Loucy (cell line): ENCODE results near the gene RAB40B.

Source experiments
- H2AFZ ChIP-seq: fragments of 200-600 bp; sonication (generic); 2 replicates; pipeline ENCODE4 v1.6.0; 2016; ENCODE audit warnings: antibody characterized with exemption, mild to moderate bottlenecking, low read length, moderate library complexity
- H3F3A ChIP-seq: fragments of 200-600 bp; 2 replicates; pipeline ENCODE4 v1.6.0; 2016; ENCODE audit warnings: antibody characterized with exemption, low read depth, mild to moderate bottlenecking
- H3K27me3 ChIP-seq: fragments of 200-600 bp; sonication (generic); 2 replicates; pipeline ENCODE4 v1.6.1; 2014; ENCODE audit warnings: low read length, mild to moderate bottlenecking; ENCODE audit not compliant: insufficient read depth, poor library complexity, severe bottlenecking
- H3K36me3 ChIP-seq: fragments of 200-600 bp; sonication (generic); 2 replicates; pipeline ENCODE4 v1.6.1; 2016; ENCODE audit warnings: low read length; ENCODE audit not compliant: insufficient read depth
- H3K4me1 ChIP-seq: fragments of 200-600 bp; sonication (generic); 2 replicates; pipeline ENCODE4 v1.5.1; 2014; ENCODE audit warnings: low read length, mild to moderate bottlenecking; ENCODE audit not compliant: insufficient read depth, poor library complexity, severe bottlenecking
- H3K4me2 ChIP-seq: fragments of 200-600 bp; sonication (generic); 2 replicates; pipeline ENCODE4 v1.6.0; 2014; ENCODE audit warnings: antibody characterized with exemption, low read length, low read depth, mild to moderate bottlenecking; ENCODE audit not compliant: poor library complexity, severe bottlenecking
- H3K4me3 ChIP-seq: fragments of 200-600 bp; sonication (generic); 2 replicates; pipeline ENCODE4 v1.5.1; 2014; ENCODE audit warnings: low read length, mild to moderate bottlenecking, mixed read lengths; ENCODE audit not compliant: poor library complexity, severe bottlenecking
- H3K79me2 ChIP-seq: fragments of 200-600 bp; sonication (generic); 2 replicates; pipeline ENCODE4 v1.6.1; 2014; ENCODE audit warnings: low read length; ENCODE audit not compliant: insufficient read depth
- H3K9ac ChIP-seq: fragments of 200-600 bp; sonication (generic); 2 replicates; pipeline ENCODE4 v1.6.0; 2014; ENCODE audit warnings: mild to moderate bottlenecking, low read depth, low read length, moderate library complexity; ENCODE audit not compliant: poor library complexity, severe bottlenecking
- H3K9me2 ChIP-seq: fragments of 200-600 bp; sonication (generic); replicated peaks from 2 replicates; pipeline ENCODE4 v1.6.1; 2016; ENCODE audit warnings: low read depth, low read length, mixed read lengths
- H3K9me3 ChIP-seq: fragments of 200-600 bp; sonication (generic); 2 replicates; pipeline ENCODE4 v1.6.1; 2014; ENCODE audit warnings: mild to moderate bottlenecking, antibody characterized with exemption, low read length, low read depth; ENCODE audit not compliant: insufficient read depth
- H4K20me1 ChIP-seq: fragments of 200-600 bp; sonication (generic); 2 replicates; pipeline ENCODE4 v1.6.0; 2014; ENCODE audit warnings: antibody characterized with exemption, low read length, mild to moderate bottlenecking; ENCODE audit not compliant: insufficient read depth, poor library complexity, severe bottlenecking
- CTCF ChIP-seq: fragments of 200-600 bp; sonication (generic); conservative IDR thresholded peaks from 2 replicates; pipeline ENCODE4 v1.5.1; 2014; ENCODE audit warnings: mild to moderate bottlenecking, antibody characterized with exemption, low read length
- EZH2phosphoT487 ChIP-seq: fragments of 200-600 bp; IDR thresholded peaks from 2 replicates; pipeline ENCODE4 v1.6.1; 2018; ENCODE audit warnings: antibody characterized with exemption, mild to moderate bottlenecking, moderate library complexity, borderline replicate concordance

Gene RAB40B

DNA sequence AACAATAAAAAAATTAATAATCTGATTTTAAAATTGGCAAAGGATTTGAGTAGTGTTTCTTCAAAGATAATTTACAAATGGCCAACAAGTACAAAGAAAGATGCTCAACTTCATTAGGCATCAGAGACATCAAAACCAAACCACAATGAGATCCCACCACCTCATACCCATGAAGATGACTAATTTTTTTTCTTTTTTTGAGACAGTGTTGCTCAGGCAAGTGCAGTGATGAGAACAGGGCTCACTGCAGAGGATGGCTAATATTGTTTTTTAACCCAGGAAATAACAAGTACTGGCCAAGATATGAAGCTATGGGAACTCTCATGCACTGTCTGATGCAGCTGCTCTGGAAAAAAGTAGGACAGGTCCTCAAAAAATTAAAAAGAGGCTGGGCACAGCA lies 65.2 kb downstream of the RAB40B start:
- Histone ChIP-seq H3K4me1 (no peaks in the 10 kb centered on the region), H3K79me2 (peaks cover 78% of the 10 kb centered on the region), H3K27me3 (no peaks in the 10 kb centered on the region), H2AFZ (no peak overlapping the region), H3K9me3 (no peaks in the 10 kb centered on the region), H3F3A (no peaks in the 10 kb centered on the region), H3K4me2 (no peak overlapping the region), H3K4me3 (no peak overlapping the region), H3K9me2 (no peaks in the 10 kb centered on the region), H3K36me3 (peaks cover 60% of the 10 kb centered on the region; the same call in 1 of the 2 replicates), H4K20me1 (peaks cover 28% of the 10 kb centered on the region), H3K9ac (no peak overlapping the region)
- TF ChIP-seq EZH2phosphoT487 (no peak), CTCF (no peak)

- H3K27me3 ChIP-seq: no peaks in the 10 kb centered on the region
- no peak overlapping the region for H3K4me2 ChIP-seq
- peaks cover 73% of the 10 kb centered on the region for H3K79me2 ChIP-seq
- no peak overlapping the region for H3K9ac ChIP-seq
- H3K9me3 ChIP-seq: no peaks in the 10 kb centered on the region
- TF ChIP-seq EZH2phosphoT487: no peak
- no peak for TF ChIP-seq CTCF
- H3K36me3 ChIP-seq: peaks cover 69% of the 10 kb centered on the region; the same call in 1 of the 2 replicates
- peaks cover 28% of the 10 kb centered on the region for H4K20me1 ChIP-seq
- H2AFZ ChIP-seq: no peak overlapping the region
- H3F3A ChIP-seq: no peaks in the 10 kb centered on the region
- no peak overlapping the region for H3K4me3 ChIP-seq
- H3K4me1 ChIP-seq: no peaks in the 10 kb centered on the region
- H3K9me2 ChIP-seq: no peaks in the 10 kb centered on the region
Observed at GRCh38 chr17:82632451-82632850, 66.0 kb downstream of the RAB40B start.

- Histone ChIP-seq H3K36me3 (peaks cover 77% of the 10 kb centered on the region; the same call in 1 of the 2 replicates), H3K79me2 (peaks cover 64% of the 10 kb centered on the region), H3K4me1 (no peaks in the 10 kb centered on the region), H3F3A (no peaks in the 10 kb centered on the region), H3K9me3 (no peaks in the 10 kb centered on the region), H4K20me1 (peaks cover 22% of the 10 kb centered on the region), H3K4me2 (no peak overlapping the region), H2AFZ (no peak overlapping the region), H3K9ac (no peak overlapping the region), H3K9me2 (no peaks in the 10 kb centered on the region), H3K27me3 (no peaks in the 10 kb centered on the region), H3K4me3 (no peak overlapping the region)
- TF ChIP-seq EZH2phosphoT487 (no peak), CTCF (no peak)
Observed at GRCh38 chr17:82631544-82631943, 67.0 kb downstream of the RAB40B start.
